ENCODE data around the gene IL6R. TPM values are rescaled to one million over a fixed set of nuclear protein-coding genes. Genes with fewer than 3 reads are reported as not detected.

Gene IL6R
- polyA plus RNA-seq, 1 experiment, result 5.9 TPM

GRCh38 chr1:154391086-154391770 is 13.9 kb upstream of the IL6R start:
- CTCF ChIA-PET, result interaction anchor here (0.5 to 1.2 kb wide), 2 partner anchors 8 to 15 kb away, joined by 3 to 5 read pairs; no protein-coding TSS in a partner anchor
- Histone ChIP-seq H3K27me3 (ENCODE audit: control insufficient read depth, insufficient read depth, low read length) (no peaks in the 10 kb centered on the region), H3K4me3 (ENCODE audit: low read depth, low read length) (no peak overlapping the region), H3K27ac (ENCODE audit: low read depth, low read length) (no peak overlapping the region), H3K9me3 (ENCODE audit: control insufficient read depth, insufficient read depth, low read length) (peaks cover 4% of the 10 kb centered on the region; the same call in 1 of the 2 replicates)
- POLR2A ChIA-PET, result no interaction called here
- DNase-seq (ENCODE audit: low read depth, low spot score), result no peak
- no peak for TF ChIP-seq CTCF (IDR thresholded peaks at IDR 0.05; ENCODE audit: low read depth, low read length)

GRCh38 chr1:154398141-154398540 is 7.0 kb upstream of the IL6R start:
- no peak for TF ChIP-seq CTCF (IDR thresholded peaks at IDR 0.05; ENCODE audit: low read depth, low read length)
- Histone ChIP-seq H3K27me3 (ENCODE audit: control insufficient read depth, insufficient read depth, low read length) (peaks cover 14% of the 10 kb centered on the region), H3K4me3 (ENCODE audit: low read depth, low read length) (no peak overlapping the region), H3K27ac (ENCODE audit: low read depth, low read length) (no peak overlapping the region), H3K9me3 (ENCODE audit: control insufficient read depth, insufficient read depth, low read length) (peaks cover 4% of the 10 kb centered on the region; the same call in 1 of the 2 replicates)
- POLR2A ChIA-PET, result no interaction called here
- CTCF ChIA-PET, result no interaction called here
- no peak for DNase-seq (ENCODE audit: low read depth, low spot score)

GRCh38 chr1:154398678-154399077 is 6.5 kb upstream of the IL6R start:
- POLR2A ChIA-PET, result no interaction called here
- TF ChIP-seq CTCF (IDR thresholded peaks at IDR 0.05; ENCODE audit: low read depth, low read length), result no peak

DNA sequence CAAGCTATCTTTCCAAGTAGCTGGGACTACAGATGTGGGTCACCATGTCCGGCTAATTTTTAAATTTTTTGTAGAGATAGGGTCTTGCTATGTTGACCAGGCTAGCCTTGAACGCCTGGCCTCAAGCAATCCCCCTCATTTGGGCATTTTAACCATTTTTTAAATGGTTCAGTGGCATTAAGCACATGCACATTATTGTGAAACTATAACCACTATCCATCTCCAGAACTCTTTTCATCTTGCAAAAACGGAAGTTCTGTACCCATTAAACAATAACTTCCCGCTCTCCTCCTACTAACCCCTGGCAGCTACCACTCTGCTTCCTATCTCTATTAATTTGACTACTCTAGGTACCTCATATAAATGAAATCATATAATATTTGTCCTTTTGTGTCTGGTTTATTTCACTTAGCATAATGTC is 4.8 kb upstream of the IL6R start:
- Histone ChIP-seq H3K27ac (ENCODE audit: low read depth, low read length) (no peak overlapping the region), H3K4me3 (ENCODE audit: low read depth, low read length) (no peak overlapping the region), H3K9me3 (ENCODE audit: control insufficient read depth, insufficient read depth, low read length) (peaks cover 2% of the 10 kb centered on the region; the same call in 1 of the 2 replicates), H3K27me3 (ENCODE audit: control insufficient read depth, insufficient read depth, low read length) (peaks cover 28% of the 10 kb centered on the region)
- CTCF ChIA-PET, result interaction anchor here (0.7 to 1.2 kb wide), 3 partner anchors 65 to 74 kb away, joined by 4 to 8 read pairs (median 4); no protein-coding TSS in a partner anchor
- POLR2A ChIA-PET, result no interaction called here
- no peak for TF ChIP-seq CTCF (IDR thresholded peaks at IDR 0.05; ENCODE audit: low read depth, low read length)
- no peak for DNase-seq (ENCODE audit: low read depth, low spot score)

More at GRCh38 chr1:154398678-154399077, 6.5 kb upstream of the IL6R start:
- no peak for DNase-seq (ENCODE audit: low read depth, low spot score)
- CTCF ChIA-PET, result no interaction called here
- Histone ChIP-seq H3K4me3 (ENCODE audit: low read depth, low read length) (no peak overlapping the region), H3K27me3 (ENCODE audit: control insufficient read depth, insufficient read depth, low read length) (peaks cover 19% of the 10 kb centered on the region), H3K27ac (ENCODE audit: low read depth, low read length) (no peak overlapping the region), H3K9me3 (ENCODE audit: control insufficient read depth, insufficient read depth, low read length) (peaks cover 4% of the 10 kb centered on the region; the same call in 1 of the 2 replicates)

DNA sequence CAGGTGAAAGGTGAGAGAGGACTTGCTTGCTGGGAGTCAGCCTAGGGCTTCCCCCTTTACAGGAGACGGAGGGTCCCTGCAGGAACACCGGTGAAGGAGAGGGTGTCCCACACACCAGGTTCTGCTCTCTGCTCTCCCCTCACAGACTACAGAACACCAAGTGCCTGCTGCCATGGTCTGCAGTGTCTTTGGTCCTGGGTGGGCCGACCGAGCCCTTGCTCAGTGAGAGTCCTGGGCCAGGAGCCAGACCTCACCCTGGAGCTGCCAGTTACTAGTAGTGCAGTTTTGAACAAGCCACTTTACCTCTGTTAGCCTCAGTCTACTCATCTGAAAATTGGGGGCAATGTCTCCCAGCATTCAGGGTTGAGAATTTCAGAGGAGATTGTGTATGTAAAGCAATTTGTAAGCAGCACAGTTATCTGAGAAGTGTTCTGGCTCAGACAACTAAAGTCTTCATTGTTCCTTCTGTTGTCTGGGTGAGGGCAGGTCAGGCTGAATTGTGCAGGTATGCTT is 2.7 kb upstream of the IL6R start:
- H3K9me3 ChIP-seq (ENCODE audit: control insufficient read depth, insufficient read depth, low read length), result no peaks in the 10 kb centered on the region; the same call in 1 of the 2 replicates
- no peak for TF ChIP-seq CTCF (IDR thresholded peaks at IDR 0.05; ENCODE audit: low read depth, low read length)
- H3K4me3 ChIP-seq (ENCODE audit: low read depth, low read length), result no peak overlapping the region
- ChIA-PET POLR2A (no interaction called here), CTCF (no interaction called here)
- no peak for DNase-seq (ENCODE audit: low read depth, low spot score)
- H3K27ac ChIP-seq (ENCODE audit: low read depth, low read length), result no peak overlapping the region
- peaks cover 25% of the 10 kb centered on the region for H3K27me3 ChIP-seq (ENCODE audit: control insufficient read depth, insufficient read depth, low read length)
